K562 (cell line): ENCODE results near the gene LCA5L. TPM values are rescaled to one million over a fixed set of nuclear protein-coding genes. Genes with fewer than 3 reads are reported as not detected.

Experiments used
- ATF1 ChIP-seq, 2 experiments: fragments of 450-650 bp in 1 of 2; IDR thresholded peaks; 2 replicates each; pipeline ENCODE4 v1.6.1; 2016; ENCODE audit warnings: missing compliant biosample characterization in 1 of 2, missing genetic modification characterization in 1 of 2
- ELF2 ChIP-seq: fragments of 250-450 bp; sonication (Bioruptor Pico); IDR thresholded peaks from 2 replicates; pipeline ENCODE4 v1.5.0; 2021; ENCODE audit warnings: mild to moderate bottlenecking
- HIVEP1 ChIP-seq: fragments of 250-450 bp; sonication (Bioruptor Pico); IDR thresholded peaks from 2 replicates; pipeline ENCODE4 v1.4.0; 2020; ENCODE audit warnings: mild to moderate bottlenecking
- IRF2 ChIP-seq: sonication (generic); formaldehyde crosslinking; IDR thresholded peaks from 2 replicates; pipeline ENCODE4 v1.8.1; 2022; ENCODE audit warnings: mild to moderate bottlenecking, missing genetic modification reagents
- KDM1A ChIP-seq, 2 experiments: fragments of 450-650 bp; IDR thresholded peaks; 2 replicates each; pipeline ENCODE4 v1.6.1; 2016; ENCODE audit warnings: mild to moderate bottlenecking in 2 of 2
- KLF16 ChIP-seq: IDR thresholded peaks from 2 replicates; pipeline ENCODE4 v1.6.1; 2016; ENCODE audit warnings: antibody characterized with exemption
- MYNN ChIP-seq, 2 experiments: sonication (generic); formaldehyde crosslinking in 1 of 2; IDR thresholded peaks; 2 replicates each; pipeline versions ENCODE4 v1.5.0 to v1.6.1; 2016 to 2020; ENCODE audit warnings: antibody characterized with exemption in 1 of 2, missing genetic modification reagents in 1 of 2
- PRPF4 ChIP-seq: fragments of 200-400 bp; formaldehyde crosslinking; IDR thresholded peaks from one replicate; pipeline ENCODE4 v1.6.1; 2017; ENCODE audit warnings: low read length, low read depth, mild to moderate bottlenecking; ENCODE audit not compliant: insufficient read depth, poor library complexity, severe bottlenecking
- SRF ChIP-seq, 2 experiments: fragments of 250-450, 450-650 bp in 1 of 2; sonication (Bioruptor Pico) in 1 of 2; sonication (generic) in 1 of 2; formaldehyde crosslinking; IDR thresholded peaks; 2 replicates each; pipeline versions ENCODE4 v1.5.0 to v1.5.1; 2020 to 2022; ENCODE audit warnings: mild to moderate bottlenecking in 1 of 2, missing genetic modification reagents in 1 of 2
- STAT5B ChIP-seq: fragments of 250-450 bp; sonication (Bioruptor Pico); IDR thresholded peaks from 2 replicates; pipeline ENCODE4 v1.8.0; 2021; ENCODE audit warnings: mild to moderate bottlenecking, inconsistent platforms
- TGIF2 ChIP-seq: sonication (generic); formaldehyde crosslinking; IDR thresholded peaks from 2 replicates; pipeline ENCODE4 v1.8.1; 2022; ENCODE audit warnings: mild to moderate bottlenecking, missing genetic modification reagents, moderate library complexity
- ZBTB7A ChIP-seq: IDR thresholded peaks from 2 replicates; pipeline ENCODE4 v1.6.1; 2011; ENCODE audit warnings: low read depth, mild to moderate bottlenecking, low read length, moderate library complexity, borderline replicate concordance; ENCODE audit not compliant: control insufficient read depth
- ZNF436 ChIP-seq: fragments of 250-450, 450-650 bp; sonication (Bioruptor Pico); formaldehyde crosslinking; IDR thresholded peaks from 2 replicates; pipeline ENCODE4 v1.7.0; 2020; ENCODE audit warnings: mild to moderate bottlenecking
- polyA plus RNA-seq, 8 experiments: library from polyadenylated mRNA; depleted of rRNA in 4 of 8; stranded (reverse) in 5 of 8; unstranded in 3 of 8; fragments of >200 nt; fragmentation: Nextera tagmentation in 2 of 8; fragmentation: Illumina TruSeq in 1 of 8; extraction: Ambion mirVana in 2 of 8; extraction: Trizol in 1 of 8; gene quantifications; 2 replicates each; pipeline versions ENCODE4 v1.2.1 to v1.2.3, GENCODE V29; 2011 to 2014; ENCODE audit warnings: inconsistent platforms in 1 of 8, missing spikeins in 1 of 8
- total RNA-seq, 7 experiments: library from RNA; depleted of rRNA in 6 of 7; stranded (reverse); fragments of >200 nt in 6 of 7; fragmentation: Illumina TruSeq in 2 of 7; extraction: Trizol in 2 of 7; gene quantifications; 2 replicates each; pipeline versions ENCODE4 v1.2.1 to v1.2.3, GENCODE V29; 2011 to 2021; ENCODE audit warnings: low replicate concordance in 1 of 7
- TF ChIP-seq, protein P1 (sequence below): IDR thresholded peaks from 3 replicates; pipeline ENCODE4 v1.6.1; 2011; ENCODE audit warnings: borderline replicate concordance, mild to moderate bottlenecking, moderate library complexity; ENCODE audit not compliant: insufficient read length; ENCODE audit errors: extremely low read depth
- TF ChIP-seq, protein P2 (sequence below): IDR thresholded peaks from 2 replicates; pipeline ENCODE4 v1.6.1; 2011; ENCODE audit not compliant: insufficient read length; ENCODE audit errors: extremely low read depth
- TF ChIP-seq, protein P3 (sequence below): fragments of 450-650 bp; formaldehyde crosslinking; IDR thresholded peaks from 2 replicates; pipeline ENCODE4 v1.4.0; 2022; ENCODE audit warnings: missing genetic modification characterization

Gene LCA5L
- total and polyA plus RNA-seq, 9 of the 15 experiments (the other 6 are each of a cell fraction or from before 2014, with no cell fraction given) = 1.8 to 4.9 (median 3.8) TPM

DNA sequence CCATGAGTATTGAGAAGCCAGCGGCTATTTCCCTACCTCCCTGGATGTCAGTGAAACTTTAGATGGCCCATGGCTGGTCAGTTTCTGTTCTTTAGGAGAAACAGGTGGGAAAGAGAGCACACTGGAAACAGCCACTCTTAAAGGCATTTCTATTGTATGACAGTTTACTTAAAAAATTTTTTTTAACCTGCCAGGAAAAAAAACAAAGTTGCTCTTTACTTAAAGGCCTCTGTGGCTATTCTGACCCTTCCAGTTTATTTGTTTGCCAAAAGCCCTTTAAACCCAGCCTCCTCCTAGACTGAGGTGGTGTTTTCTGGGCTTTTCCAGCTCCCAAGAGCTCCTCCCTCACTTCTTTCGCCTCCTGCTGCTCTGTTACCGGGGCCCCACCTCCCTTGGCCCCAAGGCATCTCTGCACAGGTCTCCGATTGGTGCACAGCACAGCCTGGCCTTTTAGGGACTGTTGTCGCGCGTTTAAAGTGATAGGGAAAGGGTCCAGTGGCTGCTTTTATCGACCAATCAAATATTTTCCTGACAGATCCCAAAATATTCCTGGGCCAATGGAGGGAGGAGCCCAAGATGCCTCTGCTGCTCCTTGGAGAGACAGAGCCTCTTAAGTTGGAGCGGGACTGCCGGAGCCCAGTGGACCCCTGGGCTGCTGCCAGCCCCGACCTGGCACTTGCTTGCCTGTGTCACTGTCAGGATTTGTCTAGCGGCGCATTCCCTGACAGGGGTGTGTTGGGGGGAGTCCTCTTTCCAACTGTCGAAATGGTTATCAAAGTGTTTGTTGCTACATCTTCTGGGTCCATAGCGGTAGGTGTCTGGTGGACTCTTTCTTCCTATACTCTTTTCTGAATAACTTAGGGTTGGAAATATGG lies 6.0 kb upstream of the LCA5L start, which contains the start of gene SH3BGR (continued):
- TF ChIP-seq, protein P1, sequence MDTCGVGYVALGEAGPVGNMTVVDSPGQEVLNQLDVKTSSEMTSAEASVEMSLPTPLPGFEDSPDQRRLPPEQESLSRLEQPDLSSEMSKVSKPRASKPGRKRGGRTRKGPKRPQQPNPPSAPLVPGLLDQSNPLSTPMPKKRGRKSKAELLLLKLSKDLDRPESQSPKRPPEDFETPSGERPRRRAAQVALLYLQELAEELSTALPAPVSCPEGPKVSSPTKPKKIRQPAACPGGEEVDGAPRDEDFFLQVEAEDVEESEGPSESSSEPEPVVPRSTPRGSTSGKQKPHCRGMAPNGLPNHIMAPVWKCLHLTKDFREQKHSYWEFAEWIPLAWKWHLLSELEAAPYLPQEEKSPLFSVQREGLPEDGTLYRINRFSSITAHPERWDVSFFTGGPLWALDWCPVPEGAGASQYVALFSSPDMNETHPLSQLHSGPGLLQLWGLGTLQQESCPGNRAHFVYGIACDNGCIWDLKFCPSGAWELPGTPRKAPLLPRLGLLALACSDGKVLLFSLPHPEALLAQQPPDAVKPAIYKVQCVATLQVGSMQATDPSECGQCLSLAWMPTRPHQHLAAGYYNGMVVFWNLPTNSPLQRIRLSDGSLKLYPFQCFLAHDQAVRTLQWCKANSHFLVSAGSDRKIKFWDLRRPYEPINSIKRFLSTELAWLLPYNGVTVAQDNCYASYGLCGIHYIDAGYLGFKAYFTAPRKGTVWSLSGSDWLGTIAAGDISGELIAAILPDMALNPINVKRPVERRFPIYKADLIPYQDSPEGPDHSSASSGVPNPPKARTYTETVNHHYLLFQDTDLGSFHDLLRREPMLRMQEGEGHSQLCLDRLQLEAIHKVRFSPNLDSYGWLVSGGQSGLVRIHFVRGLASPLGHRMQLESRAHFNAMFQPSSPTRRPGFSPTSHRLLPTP = no peak
- TF ChIP-seq KLF16 (no peak), STAT5B (no peak), SRF (CRISPR knock-in tag; IDR thresholded peaks at IDR 0.05) (peak; percentile 84 to 98; a peak in 3 of 4 replicates), TGIF2 (CRISPR knock-in tag) (no peak), PRPF4 (no peak), ZNF436 (0 out of 2 replicates have a peak, but pooled peaks have one; percentile 33), ZBTB7A (0 out of 2 replicates have a peak, but pooled peaks have one; percentile 34), MYNN (IDR thresholded peaks at IDR 0.05) (no peak), MYNN (CRISPR knock-in tag; IDR thresholded peaks at IDR 0.05) (no peak), KDM1A (IDR thresholded peaks at IDR 0.05) (no peak), ATF1 (CRISPR knock-in tag; IDR thresholded peaks at IDR 0.05) (no peak), ATF1 (tag; IDR thresholded peaks at IDR 0.05) (no peak; the same call in 1 of the 2 replicates), ELF2 (no peak), IRF2 (CRISPR knock-in tag) (no peak), HIVEP1 (CRISPR knock-in tag) (peak; percentile 68; the same call in 1 of the 2 replicates)
- TF ChIP-seq, protein P2, sequence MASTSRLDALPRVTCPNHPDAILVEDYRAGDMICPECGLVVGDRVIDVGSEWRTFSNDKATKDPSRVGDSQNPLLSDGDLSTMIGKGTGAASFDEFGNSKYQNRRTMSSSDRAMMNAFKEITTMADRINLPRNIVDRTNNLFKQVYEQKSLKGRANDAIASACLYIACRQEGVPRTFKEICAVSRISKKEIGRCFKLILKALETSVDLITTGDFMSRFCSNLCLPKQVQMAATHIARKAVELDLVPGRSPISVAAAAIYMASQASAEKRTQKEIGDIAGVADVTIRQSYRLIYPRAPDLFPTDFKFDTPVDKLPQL = no peak
- TF ChIP-seq, protein P3, sequence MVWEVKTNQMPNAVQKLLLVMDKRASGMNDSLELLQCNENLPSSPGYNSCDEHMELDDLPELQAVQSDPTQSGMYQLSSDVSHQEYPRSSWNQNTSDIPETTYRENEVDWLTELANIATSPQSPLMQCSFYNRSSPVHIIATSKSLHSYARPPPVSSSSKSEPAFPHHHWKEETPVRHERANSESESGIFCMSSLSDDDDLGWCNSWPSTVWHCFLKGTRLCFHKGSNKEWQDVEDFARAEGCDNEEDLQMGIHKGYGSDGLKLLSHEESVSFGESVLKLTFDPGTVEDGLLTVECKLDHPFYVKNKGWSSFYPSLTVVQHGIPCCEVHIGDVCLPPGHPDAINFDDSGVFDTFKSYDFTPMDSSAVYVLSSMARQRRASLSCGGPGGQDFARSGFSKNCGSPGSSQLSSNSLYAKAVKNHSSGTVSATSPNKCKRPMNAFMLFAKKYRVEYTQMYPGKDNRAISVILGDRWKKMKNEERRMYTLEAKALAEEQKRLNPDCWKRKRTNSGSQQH (CRISPR knock-in tag) = 0 out of 2 replicates have a peak, but pooled peaks have one; percentile 38
